Lower leg skin (tissue), 3 donors: ENCODE measurements around the gene ADGRG6.

Experiments
- POLR2A ChIP-seq, 2 donors: fragments of 450-650 bp; IDR thresholded peaks; one replicate each; pipeline ENCODE4 v1.6.1; 2016 to 2017; ENCODE audit warnings: antibody characterized with exemption in 2 of 2, mild to moderate bottlenecking in 1 of 2, moderate library complexity in 1 of 2
- TF ChIP-seq, protein P1 (sequence below), 3 donors: fragments of 450-650 bp; IDR thresholded peaks; one replicate each; pipeline ENCODE4 v1.5.1; 2016; ENCODE audit warnings: antibody characterized with exemption in 3 of 3, mild to moderate bottlenecking in 3 of 3, moderate library complexity in 2 of 3

DNA sequence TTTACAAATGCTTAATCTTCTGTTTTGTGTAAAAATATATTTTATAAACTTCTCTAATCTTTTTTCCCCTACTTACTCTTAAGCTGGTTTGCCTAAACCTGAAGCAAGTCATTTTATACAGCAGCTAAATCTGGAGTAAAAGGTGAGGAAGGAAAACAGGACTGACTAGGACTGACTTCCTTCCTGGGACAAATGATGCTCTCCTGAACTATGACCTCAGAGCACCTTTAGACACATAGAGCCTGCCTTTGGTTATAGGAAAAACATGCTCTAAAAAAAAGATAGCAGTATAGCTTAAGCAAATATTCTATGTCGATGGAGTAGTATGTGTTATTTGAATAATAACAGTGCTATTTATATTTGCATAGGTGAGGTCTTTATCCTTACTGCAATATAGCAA, 21.5 kb upstream of the ADGRG6 start:
- TF ChIP-seq, protein P1, sequence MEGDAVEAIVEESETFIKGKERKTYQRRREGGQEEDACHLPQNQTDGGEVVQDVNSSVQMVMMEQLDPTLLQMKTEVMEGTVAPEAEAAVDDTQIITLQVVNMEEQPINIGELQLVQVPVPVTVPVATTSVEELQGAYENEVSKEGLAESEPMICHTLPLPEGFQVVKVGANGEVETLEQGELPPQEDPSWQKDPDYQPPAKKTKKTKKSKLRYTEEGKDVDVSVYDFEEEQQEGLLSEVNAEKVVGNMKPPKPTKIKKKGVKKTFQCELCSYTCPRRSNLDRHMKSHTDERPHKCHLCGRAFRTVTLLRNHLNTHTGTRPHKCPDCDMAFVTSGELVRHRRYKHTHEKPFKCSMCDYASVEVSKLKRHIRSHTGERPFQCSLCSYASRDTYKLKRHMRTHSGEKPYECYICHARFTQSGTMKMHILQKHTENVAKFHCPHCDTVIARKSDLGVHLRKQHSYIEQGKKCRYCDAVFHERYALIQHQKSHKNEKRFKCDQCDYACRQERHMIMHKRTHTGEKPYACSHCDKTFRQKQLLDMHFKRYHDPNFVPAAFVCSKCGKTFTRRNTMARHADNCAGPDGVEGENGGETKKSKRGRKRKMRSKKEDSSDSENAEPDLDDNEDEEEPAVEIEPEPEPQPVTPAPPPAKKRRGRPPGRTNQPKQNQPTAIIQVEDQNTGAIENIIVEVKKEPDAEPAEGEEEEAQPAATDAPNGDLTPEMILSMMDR (IDR thresholded peaks at IDR 0.05), result no peak
- TF ChIP-seq POLR2A (IDR thresholded peaks at IDR 0.05), result no peak
